AG09319 (cell line): ENCODE measurements around the gene TCF4.

Experiments
- DNase-seq: peaks from one replicate; pipeline ENCODE4 v3.0.0-alpha.2; 2010; ENCODE audit warnings: low read depth; ENCODE audit errors: extremely low read depth
- CTCF ChIP-seq: IDR thresholded peaks from 2 replicates; pipeline ENCODE4 v1.5.1; 2011; ENCODE audit warnings: low read depth, mild to moderate bottlenecking, inconsistent platforms, low read length, moderate library complexity

Gene TCF4

GRCh38 chr18:55251254-55251971 lies 336.6 kb downstream of the TCF4 start:
- TF ChIP-seq CTCF = no peak
- DNase-seq = no peak

- no peak for DNase-seq
- no peak for TF ChIP-seq CTCF
These were observed 337.2 kb downstream of the TCF4 start for GRCh38 chr18:55250768-55251173.

- no peak for DNase-seq
- TF ChIP-seq CTCF = no peak
These were observed 338.4 kb downstream of the TCF4 start for GRCh38 chr18:55249550-55249949.

- TF ChIP-seq CTCF = no peak
These were observed 339.5 kb downstream of the TCF4 start for GRCh38 chr18:55248495-55248894.

GRCh38 chr18:55247032-55247431 lies 341.0 kb downstream of the TCF4 start:
- DNase-seq = no peak
- TF ChIP-seq CTCF = no peak

More at GRCh38 chr18:55248495-55248894, 339.5 kb downstream of the TCF4 start:
- no peak for DNase-seq

- TF ChIP-seq CTCF = no peak
- no peak for DNase-seq
These were observed 341.7 kb downstream of the TCF4 start for GRCh38 chr18:55246278-55246677.

GRCh38 chr18:55245211-55245614 lies 342.8 kb downstream of the TCF4 start:
- DNase-seq = no peak
- no peak for TF ChIP-seq CTCF
